GM04503 (cell line): ENCODE results near the gene AIMP1.
"Not testable (repeated sequence)": the region's sequence is repeated elsewhere in the genome, so short reads cannot be mapped to it uniquely, and the experiment has no call there.

Experiments used
- DNase-seq: peaks from one replicate; pipeline ENCODE4 v3.0.0-alpha.2; 2012; ENCODE audit warnings: low read depth

AIMP1 gene

GRCh38 chr4:106312997-106313522, 3.3 kb upstream of the AIMP1 start:
- no peak for DNase-seq

GRCh38 chr4:106314960-106315359, 1.4 kb upstream of the AIMP1 start:
- no peak for DNase-seq

GRCh38 chr4:106315476-106315967, 828 bp upstream of the AIMP1 start:
- no peak for DNase-seq

- DNase-seq = no peak
Measured at GRCh38 chr4:106316773-106317409, 541 bp downstream of the AIMP1 start.

- no peak for DNase-seq
Measured at GRCh38 chr4:106317815-106318214, 1.5 kb downstream of the AIMP1 start.

- no peak for DNase-seq
Measured at GRCh38 chr4:106318511-106318910, 2.2 kb downstream of the AIMP1 start.

GRCh38 chr4:106320235-106320634, 3.9 kb downstream of the AIMP1 start:
- DNase-seq = no peak

- not testable (repeated sequence) for DNase-seq
Measured at GRCh38 chr4:106321168-106321567, 4.8 kb downstream of the AIMP1 start.

- DNase-seq = not testable (repeated sequence)
Measured at GRCh38 chr4:106321814-106322213, 5.5 kb downstream of the AIMP1 start.

- DNase-seq = no peak
Measured at GRCh38 chr4:106323119-106323518, 6.8 kb downstream of the AIMP1 start.

GRCh38 chr4:106325800-106326199, 9.4 kb downstream of the AIMP1 start:
- no peak for DNase-seq

- no peak for DNase-seq
Measured at GRCh38 chr4:106329041-106329618, 12.8 kb downstream of the AIMP1 start.

- no peak for DNase-seq
Measured at GRCh38 chr4:106333186-106333585, 16.8 kb downstream of the AIMP1 start.

GRCh38 chr4:106334741-106335470, 18.6 kb downstream of the AIMP1 start:
- no peak for DNase-seq

- DNase-seq = no peak
Measured at GRCh38 chr4:106336618-106337017, 20.3 kb downstream of the AIMP1 start.

- DNase-seq = no peak
Measured at GRCh38 chr4:106337916-106338315, 21.6 kb downstream of the AIMP1 start.

- DNase-seq = no peak
Measured at GRCh38 chr4:106338671-106339070, 22.3 kb downstream of the AIMP1 start.

- DNase-seq = no peak
Measured at GRCh38 chr4:106339431-106339830, 23.1 kb downstream of the AIMP1 start.

- no peak for DNase-seq
Measured at GRCh38 chr4:106340774-106341173, 24.4 kb downstream of the AIMP1 start.

GRCh38 chr4:106343865-106344646, 27.7 kb downstream of the AIMP1 start:
- no peak for DNase-seq

GRCh38 chr4:106344647-106344970, 28.3 kb downstream of the AIMP1 start:
- no peak for DNase-seq

GRCh38 chr4:106347167-106347566, 30.8 kb downstream of the AIMP1 start:
- DNase-seq = no peak
